Hematopoietic multipotent progenitor cell treated with erythropoietin and hydrocortisone succinate and interleukin-3 and kit ligand, for 4 days (in vitro differentiated cells): ENCODE results near the gene TBC1D9B.
"Not testable (repeated sequence)": the region's sequence is repeated elsewhere in the genome, so short reads cannot be mapped to it uniquely, and the experiment has no call there.

Experiments
- DNase-seq: peaks from one replicate; pipeline ENCODE4 v3.0.0-alpha.2; 2015

Gene TBC1D9B

DNA sequence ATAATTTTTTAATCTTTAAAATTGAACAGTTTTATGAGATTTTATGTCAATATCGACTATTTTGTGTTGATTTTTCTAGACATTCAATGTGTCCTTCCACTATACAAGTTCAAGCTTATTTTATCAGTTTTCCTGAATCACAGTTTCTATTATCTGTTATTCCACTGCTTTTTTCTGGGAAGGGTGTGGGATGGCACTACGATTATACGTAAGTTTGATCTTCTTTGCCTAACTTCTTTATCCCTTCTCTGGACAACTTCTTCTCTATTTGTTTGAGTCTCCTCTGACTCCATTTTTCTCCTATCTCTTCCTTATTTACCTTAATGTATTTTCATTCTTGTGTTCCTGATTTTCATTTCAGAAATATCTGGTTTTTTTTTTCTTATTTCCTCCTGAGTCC, 24.5 kb downstream of the TBC1D9B start:
- no peak for DNase-seq

GRCh38 chr5:179882338-179882737, 25.4 kb downstream of the TBC1D9B start:
- DNase-seq = no peak

GRCh38 chr5:179880848-179881590, 26.7 kb downstream of the TBC1D9B start:
- DNase-seq = no peak

DNA sequence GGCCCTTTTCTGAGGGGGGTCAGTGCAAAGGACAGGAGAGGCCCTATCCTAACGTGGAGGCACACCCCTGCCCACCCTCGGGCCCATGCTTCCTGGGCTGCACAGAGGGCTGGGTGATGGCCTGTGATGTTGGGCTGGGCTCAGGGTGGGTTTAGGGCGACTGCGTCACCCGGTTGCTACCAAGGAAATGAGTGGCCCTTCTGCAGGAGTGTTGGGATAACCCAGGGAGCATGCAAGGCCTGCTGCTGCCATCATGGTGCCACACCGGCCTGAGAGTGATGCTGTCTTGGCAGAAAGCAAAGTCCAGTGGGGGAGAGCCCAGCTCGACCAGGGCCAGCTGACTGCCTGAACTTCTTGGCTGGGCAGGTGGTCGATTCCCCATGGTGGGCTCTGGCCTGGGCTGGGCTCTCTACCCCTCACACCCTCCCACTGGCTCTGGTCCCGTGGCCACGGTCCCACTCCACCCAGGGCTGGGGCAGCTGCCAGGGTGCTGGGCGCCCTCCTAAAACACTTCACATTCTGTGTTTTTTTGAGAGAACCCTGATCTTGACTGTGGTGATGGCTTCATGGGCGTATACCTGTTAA, 27.5 kb downstream of the TBC1D9B start:
- DNase-seq = no peak

DNA sequence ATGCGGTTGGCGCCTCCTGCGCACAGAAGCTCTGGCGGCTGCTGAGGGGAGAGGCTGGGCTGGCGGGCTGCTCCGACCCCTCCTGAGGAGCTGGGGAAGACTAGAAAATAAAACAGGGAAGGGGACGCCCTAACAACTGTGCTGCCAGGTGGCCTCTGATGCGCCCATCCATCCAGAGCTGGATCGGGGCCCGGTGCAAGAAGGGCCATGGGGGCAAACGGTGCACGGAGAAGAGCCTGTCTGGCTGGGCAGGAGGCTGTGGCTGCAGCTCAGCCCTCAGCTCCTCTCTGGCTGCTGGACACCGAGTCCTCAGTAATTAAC, 28.0 kb downstream of the TBC1D9B start:
- no peak for DNase-seq

- DNase-seq = no peak
Observed at GRCh38 chr5:179879003-179879689, 28.6 kb downstream of the TBC1D9B start.

GRCh38 chr5:179878222-179879002, 29.3 kb downstream of the TBC1D9B start:
- DNase-seq = no peak

DNA sequence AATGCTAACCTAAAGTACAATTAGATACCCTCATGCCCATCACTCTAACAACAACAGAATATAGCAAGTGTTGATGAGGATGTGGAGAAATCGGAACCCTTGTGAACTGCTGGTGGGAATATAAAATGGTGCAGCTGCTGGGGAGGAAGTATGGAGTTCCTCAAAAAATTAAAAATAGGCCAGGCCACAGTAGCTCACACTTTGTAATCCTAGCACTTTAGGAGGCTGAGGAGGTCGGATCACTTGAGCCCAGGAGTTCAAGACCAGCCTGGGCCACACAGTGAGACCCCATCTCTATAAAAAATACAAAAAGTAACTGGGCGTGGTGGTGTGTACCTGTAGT, 31.1 kb downstream of the TBC1D9B start:
- no peak for DNase-seq

DNA sequence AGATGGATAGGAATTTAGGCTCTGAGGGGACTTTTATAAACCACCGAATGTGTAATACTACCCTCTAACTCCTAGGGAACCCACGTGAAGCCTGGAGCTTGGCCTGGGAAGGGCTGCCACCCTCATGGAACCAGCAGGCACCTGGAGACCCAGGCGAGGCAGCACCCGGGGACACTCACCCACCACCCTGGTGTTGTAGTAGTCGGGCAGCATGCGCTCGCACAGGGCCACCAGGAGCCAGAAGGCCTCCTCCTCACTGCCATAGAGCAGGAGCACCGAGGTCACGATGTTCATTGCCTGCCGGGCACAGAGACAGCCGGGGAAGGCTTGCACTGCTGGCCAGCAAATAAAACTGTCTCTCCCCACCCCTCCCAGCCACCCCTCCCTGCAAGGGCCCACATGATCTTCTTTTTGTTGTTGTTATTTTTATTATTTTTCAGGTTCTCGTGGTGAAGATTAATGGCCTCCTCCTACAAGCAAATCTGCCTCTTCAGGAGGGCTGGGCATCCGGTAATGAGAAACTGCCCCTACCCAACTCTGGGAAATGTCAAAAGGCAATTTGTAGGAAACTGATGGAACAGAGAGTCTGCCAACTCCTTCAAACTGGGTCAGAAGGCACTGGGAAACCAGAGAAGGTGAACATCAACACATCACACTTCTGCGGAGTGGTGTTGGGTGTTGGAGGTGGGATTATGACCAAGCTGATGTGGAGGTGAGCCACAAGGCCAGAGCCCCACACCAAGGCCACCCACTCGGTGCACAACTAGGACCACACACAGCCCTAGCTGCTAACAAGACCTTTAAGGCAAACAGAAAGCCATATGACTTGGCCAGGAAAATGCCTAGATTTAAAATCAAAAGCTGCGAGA, 31.7 kb downstream of the TBC1D9B start:
- DNase-seq = no peak

DNA sequence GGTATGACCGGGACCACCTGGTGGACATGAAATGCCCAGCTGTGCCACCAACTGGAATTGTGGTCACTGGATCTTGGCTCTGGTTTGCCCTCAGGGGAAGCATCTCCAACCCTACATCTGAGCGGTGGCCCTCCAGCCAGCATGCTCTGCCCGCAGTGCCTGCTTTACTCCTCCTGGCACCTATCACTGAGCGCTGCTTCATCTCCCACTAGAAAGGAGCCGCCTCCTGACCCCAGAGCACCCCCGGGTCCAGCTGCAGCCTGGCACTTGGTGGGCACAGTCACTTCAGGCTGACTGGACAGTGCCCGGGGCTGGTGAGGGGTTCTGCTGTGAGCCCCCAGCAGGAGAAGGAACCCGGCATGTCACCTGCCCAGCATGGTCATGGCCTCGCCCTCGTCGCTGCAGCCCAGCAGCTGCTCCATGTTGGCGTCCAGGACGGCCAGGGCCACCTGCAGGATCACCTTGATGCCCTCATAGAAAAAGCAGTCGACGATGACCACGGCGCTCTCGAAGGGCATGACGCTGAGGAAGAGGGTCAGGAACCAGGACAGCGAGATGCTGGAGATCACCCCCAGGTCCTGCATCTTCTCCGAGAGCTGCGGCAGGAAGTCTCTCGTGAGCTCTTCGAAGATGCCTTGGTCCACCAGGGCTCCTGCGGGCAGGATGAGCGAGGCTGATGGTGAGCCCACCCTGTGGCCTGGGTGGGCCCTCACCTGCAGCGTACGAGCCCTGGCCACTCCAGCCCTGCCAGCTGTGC, 33.0 kb downstream of the TBC1D9B start:
- DNase-seq = no peak

DNA sequence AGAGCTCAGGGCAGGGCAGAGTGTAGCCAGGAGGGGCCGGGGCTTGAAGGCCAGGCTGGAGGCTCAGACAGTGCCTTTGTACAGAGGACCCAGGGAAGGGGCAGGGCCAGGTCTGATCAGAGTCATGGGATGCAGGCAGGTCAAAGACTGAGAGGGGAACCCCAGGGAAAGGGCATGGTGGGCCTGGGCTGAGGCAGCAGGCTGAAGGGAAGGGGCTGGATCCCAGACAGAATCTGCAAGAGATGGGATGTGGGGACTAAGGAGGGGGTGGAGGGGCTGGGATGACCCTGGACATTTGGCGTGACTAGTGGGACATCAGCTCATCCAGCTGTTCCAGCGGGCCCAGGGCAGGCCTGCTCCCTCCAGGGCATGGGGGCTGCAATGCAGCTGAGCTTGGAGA, 33.6 kb downstream of the TBC1D9B start:
- no peak for DNase-seq

DNA sequence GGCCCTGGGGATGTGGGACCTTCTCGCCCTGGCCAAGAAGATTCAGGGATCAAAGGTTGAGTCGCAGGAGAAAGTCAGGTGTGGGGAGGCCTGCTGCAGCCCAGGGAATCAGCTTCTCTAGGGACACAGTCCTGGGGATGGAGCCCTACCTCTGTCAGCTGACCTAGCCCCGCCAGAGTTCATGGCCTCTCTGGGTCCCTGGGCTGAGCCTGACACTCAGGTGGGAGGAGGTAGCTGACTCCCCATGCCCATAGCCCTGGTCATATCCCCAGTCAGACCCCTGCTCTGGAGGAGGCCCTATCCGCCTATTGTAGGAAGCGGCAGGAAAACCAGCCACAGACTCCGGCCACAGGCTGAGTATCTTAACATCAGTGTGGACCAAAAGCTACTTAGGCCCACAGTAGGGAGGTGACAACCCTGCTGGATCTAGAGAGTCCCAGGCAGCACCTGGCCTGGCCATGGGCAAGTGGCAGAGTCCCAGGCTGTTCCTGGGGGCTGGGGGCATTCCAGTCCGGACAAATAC, 34.0 kb downstream of the TBC1D9B start:
- DNase-seq = no peak

GRCh38 chr5:179872828-179873575, 34.7 kb downstream of the TBC1D9B start:
- no peak for DNase-seq

GRCh38 chr5:179872055-179872827, 35.5 kb downstream of the TBC1D9B start:
- no peak for DNase-seq

DNA sequence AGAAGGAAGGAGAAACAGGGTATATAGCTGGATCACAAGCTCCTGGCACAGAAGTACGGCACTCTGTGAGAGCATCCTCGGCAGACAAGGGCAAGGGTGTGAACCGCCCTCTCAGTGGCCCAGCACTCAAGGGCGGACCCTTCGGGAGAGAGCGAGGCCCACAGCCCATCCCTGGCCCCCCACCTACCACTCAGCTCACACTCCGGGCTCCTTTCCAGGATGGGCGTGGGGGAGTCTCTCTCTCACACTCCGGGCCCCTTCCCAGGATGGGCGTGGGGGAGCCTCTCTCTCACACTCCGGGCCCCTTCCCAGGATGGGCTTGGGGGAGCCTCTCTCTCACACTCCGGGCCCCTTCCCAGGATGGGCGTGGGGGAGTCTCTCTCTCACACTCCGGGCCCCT, 36.2 kb downstream of the TBC1D9B start:
- DNase-seq = not testable (repeated sequence)

DNA sequence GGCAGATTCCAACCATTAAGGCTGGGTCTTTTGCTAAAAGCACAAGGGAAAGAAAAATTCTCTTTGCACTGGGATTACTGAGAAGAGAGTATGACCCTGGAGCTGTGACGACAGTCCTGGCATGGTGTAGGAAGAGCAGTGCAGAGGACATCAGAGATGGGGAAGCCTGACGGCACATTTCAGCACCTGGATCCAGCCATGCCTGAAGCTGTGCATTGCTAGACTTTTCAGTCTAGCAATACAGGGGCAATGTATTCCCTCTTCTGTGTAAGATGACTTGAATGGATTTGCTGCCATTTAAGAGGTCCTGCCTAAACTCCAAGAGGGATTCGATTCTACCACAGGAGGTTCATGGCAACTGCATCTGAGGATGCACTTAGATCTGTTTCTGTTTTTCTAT, 36.7 kb downstream of the TBC1D9B start:
- DNase-seq = no peak

- peak; percentile 75 for DNase-seq
Observed at GRCh38 chr5:179870403-179870903, 37.2 kb downstream of the TBC1D9B start.

DNA sequence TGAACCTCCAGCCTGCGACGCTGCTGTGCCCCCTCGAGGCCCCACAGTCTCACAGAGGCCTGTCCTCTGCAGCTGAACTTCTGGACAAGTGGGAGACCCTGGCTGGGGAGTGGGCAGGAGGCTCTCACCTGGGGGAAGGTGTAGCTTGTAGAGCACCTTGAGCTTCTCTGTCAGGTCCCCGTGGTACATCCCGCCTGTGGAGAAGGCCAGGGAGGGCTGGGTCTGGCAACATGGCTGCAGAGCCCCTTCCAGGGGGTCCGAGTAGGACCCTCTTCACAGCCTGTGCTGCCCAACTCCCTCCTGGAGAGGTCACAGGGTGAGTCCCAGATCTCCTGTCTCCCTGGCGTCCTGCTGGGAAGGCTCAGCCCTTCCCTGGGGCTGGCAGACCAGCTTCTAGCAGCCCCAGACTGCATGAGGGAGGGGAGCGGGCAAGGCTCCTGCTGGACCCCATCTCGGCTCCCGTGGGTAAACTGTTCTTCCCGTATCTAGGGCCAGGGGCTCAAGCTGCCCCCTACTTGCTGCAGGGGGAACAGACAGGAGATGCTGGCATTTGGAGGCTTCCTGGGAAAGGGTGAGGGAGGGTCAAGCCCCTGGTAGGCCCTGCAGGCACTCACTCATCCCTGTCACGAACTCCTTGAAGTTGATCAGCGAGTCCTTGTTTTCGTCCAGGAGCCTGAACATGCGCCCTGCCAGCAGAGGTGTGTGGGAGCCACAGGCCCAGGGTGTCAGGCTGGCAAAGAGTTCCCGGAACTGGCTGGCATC, 37.9 kb downstream of the TBC1D9B start:
- no peak for DNase-seq

DNA sequence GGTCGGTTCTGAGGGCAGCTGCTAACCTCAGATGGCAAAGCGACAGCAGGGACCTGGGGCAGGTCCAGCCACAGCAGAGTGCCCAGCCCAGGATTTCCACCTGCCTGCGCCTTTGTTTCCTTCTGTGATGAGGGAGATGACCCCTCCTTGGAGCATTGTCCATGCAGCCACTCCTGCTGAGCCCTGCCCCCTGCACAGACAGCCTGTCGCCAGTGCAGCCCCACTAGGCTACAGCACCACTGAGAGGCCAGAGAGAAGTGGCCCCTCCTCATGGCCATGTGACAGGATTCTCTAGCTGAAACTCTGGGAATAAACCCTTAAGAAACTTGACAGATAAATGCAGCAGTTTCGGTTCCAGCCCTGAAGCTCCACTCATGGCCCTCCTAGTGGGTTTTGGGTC, 38.6 kb downstream of the TBC1D9B start:
- DNase-seq = no peak
